Kidney glomerular epithelial cell (primary cell): ENCODE measurements around the gene SEBOX.

ENCODE experiments used
- DNase-seq: peaks from one replicate; lab custom pipeline; 2025; lab: John Stamatoyannopoulos, UW

The SEBOX gene

DNA sequence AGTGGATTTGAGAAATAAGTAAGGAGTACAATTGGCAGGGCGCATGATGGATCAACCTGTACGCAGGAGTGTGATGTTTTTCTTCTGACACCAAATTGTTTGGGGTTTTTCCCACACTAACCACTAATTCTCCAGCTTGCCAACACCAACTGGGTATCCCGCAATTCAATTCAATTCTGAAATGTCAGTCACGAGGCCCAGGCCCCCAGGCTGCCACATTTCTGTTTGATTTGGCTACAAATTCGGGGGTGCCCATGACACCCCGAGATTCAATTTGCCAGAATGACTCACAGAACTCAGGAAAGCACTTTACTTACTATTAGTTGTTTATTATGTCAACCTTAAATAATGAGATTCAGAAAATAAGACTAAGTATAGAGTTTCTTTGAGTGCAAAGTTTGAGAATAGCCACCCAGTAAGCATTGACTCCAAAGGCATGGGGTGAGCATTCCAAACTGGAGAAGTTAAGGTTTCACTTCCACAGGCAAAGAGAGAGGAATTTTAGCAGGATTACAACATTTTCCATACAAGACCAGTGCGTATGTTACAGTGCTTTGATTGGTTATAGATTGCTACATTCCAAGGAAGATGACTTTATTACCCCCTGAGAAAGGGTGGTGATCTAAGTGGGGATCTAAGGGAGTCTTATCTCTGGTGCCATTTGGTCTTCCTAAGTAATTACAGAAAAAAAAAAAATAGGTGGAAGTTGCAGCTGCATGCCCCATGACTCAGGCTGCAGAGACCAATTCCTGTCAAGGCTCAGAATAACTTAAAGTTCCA lies 29.5 kb upstream of the SEBOX start:
- DNase-seq: no peak

DNA sequence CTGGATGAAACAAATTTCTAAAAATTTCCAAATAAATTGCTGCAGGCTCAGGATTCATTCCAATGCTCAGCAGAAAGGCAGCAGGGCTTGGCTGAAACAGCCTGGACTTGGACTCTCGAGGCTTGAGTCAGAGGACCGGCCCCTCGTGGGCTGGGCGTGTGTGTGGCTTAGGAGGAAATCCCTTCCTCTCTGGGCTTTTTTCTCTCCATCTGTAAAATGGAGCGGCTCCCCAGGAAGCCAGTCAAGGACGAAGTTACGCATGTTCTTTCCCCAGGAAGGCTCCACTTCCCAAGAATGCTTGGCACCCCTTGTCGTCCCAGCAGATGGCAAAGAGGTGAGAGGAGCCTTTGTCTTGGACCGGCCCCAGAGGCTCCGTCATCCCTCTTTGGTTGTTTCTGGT lies 27.5 kb upstream of the SEBOX start:
- no peak for DNase-seq

DNA sequence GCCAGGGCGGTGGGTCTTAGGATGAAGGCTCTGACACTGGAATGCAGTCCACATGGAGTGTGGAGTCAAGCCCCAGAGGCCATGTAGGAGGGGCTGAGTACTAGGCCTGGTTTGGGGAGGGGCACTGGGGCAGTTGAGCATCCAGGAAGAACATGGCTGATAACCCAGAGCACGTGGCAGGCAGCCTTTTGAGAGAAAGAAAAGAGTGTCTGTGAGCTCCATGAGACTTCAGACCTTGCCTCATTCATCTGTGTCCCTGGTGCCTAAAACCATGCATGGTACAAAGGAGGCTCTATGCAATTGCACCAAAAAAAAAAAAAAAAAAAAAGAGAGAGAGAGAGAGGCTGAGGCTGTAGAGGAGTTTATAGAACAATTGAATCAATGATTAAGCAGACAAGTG lies 26.4 kb upstream of the SEBOX start:
- no peak for DNase-seq

DNA sequence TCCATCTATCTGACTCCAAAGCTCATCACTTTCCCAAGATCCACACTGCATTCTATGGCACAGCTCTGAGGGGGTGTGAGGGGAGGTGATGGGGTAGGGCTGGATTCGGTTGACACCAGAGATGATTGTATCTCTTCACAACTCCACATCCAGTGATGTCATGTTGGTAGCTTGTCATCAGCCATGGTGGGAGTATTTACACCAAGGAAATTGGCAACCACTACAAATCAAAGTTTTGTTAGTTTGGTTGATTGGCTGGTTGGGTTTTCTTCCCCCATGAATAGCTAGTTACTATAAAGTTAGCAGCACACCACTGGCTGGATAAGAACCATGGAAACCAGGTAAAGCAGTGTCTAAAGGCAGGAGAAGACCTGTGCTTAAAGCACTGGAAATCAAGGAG lies 26.0 kb upstream of the SEBOX start:
- no peak for DNase-seq

DNA sequence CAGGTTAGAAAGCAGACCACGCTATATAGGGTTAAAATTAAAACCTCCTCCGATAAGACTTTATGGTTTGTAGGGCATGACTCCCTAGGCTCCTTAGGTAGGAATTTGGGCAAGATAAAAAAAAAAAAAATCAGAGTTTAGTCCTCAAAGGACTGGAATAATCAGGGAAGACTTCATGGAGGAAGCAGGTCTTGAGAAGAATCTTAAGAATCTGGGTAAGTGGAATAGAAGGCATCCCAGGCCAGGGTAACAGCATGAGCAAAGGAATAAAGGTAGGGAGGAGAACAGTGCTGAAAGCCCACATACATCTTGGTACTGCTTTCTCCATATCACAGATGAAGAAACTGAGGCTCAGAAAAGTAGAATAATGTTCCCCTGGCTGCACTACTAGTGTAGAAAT lies 25.6 kb upstream of the SEBOX start:
- no peak for DNase-seq

DNA sequence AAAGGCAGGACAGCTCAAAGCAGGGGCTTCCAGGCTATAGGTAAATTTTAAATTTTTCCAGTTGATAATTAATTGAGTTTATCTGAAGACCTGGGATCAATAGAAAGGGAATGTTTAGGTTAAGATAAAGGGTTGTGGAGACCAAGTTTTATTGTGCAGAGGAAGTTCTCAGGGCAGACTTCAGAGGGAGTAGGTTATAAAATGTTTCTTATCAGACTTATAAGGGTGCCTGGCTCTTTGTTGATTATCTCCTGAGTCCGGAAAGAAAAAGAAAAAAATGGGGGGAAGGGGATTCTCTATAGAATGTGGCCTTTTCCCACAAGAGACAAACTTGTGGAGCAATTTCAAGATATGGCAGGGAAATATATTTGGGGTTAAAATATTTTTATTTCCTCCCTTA lies 25.1 kb upstream of the SEBOX start:
- no peak for DNase-seq

DNA sequence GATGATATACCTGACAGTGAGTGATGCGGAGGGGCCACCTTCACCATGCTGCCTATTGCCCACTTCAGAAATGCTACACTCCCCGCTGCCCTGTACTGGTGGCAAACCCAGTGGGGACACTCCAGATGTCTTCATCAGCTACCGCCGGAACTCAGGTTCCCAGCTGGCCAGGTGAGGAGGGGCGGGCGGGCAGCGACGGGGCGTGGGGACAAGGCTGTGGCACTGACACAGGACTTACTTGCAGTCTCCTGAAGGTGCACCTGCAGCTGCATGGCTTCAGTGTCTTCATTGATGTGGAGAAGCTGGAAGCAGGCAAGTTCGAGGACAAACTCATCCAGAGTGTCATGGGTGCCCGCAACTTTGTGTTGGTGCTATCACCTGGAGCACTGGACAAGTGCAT lies 23.1 kb upstream of the SEBOX start:
- DNase-seq: no peak

DNA sequence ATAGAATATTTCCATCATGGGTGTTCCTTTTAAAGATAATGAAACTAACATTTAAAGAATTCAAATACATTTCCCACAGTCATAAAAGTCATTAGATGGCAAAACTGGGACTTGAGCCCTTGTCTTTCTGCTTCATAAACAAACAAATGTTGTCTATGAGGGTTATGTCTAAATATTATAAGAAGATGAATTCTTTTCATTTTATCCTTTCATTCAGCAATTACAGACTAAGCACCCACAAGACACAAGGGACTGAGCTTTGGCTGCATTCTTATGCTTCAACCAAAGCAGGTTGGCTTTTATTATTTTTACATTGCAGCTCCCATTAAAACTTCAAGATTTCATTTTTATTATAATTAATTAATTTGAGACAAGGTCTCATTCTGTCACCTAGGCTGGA lies 21.4 kb upstream of the SEBOX start:
- no peak for DNase-seq

DNA sequence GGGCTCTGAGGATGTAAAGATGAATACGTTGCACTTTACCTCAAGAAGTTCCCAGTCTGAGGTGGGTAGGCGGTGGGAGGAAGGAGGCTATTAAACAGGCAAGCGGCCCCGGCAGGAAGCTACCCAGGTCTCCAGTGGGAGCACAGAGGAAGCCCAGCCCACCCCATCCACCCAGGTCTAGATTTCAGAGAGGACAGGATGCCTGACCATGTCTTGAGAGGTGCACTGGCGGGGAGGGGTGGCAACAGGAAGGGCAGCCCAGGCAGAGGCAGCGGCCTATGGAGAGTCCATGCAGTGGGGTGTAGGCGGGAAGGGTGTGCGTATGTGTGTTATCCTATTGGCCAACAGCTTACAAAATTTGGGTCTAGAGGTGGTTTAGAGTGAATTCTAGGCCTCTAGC lies 20.4 kb upstream of the SEBOX start:
- DNase-seq: no peak

DNA sequence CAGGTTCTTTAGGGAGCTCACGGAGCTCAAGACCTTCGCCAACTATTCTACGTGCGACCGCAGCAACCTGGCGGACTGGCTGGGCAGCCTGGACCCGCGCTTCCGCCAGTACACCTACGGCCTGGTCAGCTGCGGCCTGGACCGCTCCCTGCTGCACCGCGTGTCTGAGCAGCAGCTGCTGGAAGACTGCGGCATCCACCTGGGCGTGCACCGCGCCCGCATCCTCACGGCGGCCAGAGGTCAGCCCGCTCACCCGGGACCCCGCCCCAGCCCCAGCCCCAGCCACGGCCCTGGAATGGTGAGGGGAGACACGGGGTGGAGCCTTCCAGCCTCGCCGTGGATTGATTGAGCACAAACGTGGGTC lies 20.0 kb upstream of the SEBOX start:
- no peak for DNase-seq

DNA sequence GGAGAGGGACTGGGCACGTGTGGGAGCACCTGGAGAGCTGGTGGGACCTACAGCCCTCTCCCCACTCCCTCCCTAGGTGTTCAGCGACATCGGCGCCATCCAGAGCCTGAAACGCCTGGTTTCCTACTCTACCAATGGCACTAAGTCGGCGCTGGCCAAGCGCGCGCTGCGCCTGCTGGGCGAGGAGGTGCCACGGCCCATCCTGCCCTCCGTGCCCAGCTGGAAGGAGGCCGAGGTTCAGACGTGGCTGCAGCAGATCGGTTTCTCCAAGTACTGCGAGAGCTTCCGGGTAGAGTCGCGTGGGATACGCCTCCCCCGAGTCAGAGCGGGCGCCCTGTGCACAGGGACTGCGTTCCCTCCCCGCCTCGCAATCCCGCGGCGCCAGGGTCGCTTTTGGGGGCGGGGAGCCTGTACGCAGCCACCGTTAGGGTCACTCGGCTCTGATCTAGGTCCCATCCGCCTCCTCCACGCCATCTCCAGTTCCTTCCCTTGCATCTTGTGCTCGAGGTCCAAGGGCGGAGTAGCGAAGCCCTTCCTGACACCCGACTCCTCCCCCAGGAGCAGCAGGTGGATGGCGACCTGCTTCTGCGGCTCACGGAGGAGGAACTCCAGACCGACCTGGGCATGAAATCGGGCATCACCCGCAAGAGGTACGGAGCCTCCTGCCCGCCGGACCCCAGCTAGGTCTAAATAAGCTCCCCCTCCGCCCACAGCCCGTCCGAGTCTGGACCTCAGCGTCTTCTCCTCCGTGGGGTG lies 19.5 kb upstream of the SEBOX start:
- peak; percentile 37 for DNase-seq

DNA sequence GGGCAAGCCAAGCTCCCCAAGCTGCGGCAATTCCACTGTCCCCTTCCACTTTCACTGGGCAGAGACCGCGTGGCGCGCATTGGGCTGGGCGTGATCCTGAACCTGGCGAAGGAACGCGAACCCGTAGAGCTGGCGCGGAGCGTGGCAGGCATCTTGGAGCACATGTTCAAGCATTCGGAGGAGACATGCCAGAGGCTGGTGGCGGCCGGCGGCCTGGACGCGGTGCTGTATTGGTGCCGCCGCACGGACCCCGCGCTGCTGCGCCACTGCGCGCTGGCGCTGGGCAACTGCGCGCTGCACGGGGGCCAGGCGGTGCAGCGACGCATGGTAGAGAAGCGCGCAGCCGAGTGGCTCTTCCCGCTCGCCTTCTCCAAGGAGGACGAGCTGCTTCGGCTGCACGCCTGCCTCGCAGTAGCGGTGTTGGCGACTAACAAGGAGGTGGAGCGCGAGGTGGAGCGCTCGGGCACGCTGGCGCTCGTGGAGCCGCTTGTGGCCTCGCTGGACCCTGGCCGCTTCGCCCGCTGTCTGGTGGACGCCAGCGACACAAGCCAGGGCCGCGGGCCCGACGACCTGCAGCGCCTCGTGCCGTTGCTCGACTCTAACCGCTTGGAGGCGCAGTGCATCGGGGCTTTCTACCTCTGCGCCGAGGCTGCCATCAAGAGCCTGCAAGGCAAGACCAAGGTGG lies 16.3 kb upstream of the SEBOX start:
- no peak for DNase-seq

DNA sequence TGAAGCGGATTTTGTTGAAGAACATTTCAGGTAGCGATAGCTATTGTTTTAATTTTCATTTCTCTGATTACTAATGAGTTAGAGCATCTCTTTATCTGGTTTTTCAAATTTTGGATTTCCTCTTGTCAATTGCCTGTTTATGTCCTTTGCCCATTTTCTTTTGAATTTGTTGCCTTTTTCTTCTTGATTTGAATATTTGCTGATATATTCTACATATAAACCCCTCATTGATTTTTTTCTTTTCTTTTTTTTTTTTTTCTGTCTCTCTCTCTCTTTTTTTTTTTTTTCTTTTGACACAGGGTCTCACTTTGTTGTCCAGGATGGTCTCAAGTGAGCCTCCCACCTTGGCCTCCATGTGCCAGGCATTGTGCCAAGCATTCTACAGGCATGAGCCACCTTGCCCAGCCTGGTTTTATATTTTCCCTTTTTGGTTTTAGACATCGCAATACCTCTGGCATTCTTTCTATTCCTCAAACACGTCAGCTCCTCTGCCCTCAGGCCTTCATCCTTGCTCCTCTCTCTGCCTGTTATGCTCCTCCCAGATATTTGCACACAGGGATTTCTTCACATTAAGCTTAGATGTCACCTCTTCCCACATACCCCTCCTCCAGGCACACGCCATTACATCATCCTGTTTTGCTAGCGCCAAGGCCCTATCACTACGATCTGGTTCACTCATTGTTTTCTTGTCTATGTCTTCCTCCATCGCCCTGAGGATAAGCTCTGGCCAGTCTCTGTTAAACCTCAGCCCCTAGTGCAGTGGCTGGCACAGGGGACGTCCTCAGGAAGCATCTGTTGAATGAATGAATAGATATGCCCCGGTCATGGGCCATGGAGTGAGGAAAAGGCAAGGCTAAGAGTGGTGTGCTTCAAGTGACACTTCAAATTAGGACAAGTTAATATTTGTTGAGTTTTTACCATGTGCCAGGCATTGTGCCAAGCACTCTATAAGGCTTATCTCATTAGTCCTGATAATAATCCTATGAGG lies 15.1 kb upstream of the SEBOX start:
- no peak for DNase-seq

DNA sequence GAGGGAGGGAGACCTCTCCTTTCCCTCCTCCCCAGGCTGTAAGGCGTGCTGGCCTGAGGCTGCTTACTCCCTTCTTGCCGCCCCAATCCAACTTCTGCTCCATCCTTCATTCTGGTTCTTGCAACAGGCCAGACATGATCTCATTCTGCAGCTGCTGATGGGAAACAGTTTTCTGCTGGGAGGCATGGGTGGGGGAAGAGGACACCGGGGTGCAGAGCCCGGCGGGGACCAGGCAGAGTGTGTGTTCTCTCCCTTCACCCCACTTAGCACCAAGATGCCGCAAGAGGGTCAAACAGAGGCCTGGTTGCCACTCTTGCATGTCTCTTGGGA lies 7.9 kb upstream of the SEBOX start:
- DNase-seq: no peak

DNA sequence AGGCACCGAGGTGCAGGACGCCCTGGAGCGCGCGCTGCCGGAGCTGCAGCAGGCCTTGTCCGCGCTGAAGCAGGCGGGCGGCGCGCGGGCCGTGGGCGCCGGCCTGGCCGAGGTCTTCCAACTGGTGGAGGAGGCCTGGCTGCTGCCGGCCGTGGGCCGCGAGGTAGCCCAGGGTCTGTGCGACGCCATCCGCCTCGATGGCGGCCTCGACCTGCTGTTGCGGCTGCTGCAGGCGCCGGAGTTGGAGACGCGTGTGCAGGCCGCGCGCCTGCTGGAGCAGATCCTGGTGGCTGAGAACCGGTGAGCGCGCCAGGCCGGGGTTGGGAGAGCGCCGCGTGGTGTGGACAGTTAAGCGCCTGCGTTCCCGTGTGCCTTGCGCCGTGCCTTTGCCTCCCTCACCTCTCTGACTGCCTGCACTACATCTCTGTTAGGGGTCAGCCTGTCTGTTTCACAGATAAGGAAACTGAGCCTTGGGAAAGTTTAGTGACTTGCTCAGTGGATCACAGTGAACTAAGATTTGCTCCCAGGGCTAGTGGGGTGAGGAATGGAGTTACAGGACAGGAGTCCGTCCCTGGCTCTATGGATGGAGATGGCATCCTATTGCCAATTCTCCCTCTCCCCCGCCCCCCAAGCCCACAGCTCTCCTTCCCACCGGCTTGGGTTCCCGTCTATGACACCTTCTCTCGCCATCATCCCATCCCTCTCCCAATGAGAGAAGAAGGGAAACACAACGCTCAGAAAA lies 7.4 kb upstream of the SEBOX start:
- no peak for DNase-seq

DNA sequence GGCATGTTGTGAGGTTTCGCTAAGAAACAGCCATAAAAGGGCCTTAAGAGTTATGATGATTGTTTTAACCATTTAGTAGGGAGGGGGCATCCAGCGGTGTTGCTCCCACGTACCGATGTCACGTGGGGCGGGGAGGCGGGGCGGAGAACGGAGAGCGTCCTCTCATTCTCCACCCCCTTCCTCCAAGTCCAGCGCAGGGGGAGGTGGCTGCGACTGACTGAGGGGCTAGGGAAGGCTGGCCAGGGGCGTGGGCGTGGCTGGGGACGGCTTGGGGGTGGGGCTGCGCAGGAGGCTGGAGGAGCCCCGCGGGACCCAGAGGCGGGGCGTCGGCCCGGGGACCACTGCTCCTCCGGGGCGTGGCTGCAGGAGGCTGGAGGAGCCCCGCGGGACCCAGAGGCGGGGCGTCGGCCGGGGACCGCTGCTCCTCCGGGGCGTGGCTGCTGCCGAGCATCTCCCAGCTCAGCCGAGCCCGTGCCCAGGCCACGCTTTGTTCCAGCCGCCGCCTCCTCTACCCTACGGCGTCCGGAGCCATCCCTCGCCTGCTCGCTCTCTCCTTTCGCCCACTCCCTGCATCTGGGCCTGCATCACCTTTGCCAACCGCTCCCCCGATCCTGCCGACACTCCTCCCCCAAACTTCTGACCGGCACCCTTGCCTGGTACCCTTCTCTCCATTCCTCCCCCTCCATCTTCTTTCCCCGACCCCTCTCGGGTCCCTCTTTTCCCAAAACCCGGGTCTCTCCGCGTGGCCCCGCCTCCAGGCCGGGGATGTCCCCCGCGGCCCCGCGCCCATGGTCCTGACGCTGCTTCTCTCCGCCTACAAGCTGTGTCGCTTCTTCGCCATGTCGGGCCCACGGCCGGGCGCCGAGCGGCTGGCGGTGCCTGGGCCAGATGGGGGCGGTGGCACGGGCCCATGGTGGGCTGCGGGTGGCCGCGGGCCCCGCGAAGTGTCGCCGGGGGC lies 6.5 kb upstream of the SEBOX start, which contains the start of gene SARM1:
Gene SARM1, plus strand, starts transcription at position 450 of the 958 bp plus-strand sequence. Its CDS starts 339 bp downstream, at position 789.
- peak; percentile 37 for DNase-seq

DNA sequence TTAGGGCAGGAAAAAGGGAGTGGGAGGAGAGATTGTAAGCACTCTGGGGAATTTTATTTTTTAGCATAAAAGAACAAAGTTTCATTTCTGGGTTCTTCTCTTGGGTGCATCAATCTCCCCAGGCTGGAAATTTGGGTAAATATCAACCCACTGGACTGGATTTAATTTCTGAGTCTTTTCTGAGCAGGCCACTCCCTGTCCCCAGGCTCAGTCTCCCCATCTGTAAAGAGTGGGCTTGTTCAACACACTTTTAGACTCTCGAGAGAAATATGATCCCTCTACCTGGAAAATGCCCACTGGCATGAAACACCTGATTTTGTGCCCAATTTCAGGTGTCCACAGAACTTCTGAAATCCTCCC lies 5.7 kb upstream of the SEBOX start:
- DNase-seq: no peak

DNA sequence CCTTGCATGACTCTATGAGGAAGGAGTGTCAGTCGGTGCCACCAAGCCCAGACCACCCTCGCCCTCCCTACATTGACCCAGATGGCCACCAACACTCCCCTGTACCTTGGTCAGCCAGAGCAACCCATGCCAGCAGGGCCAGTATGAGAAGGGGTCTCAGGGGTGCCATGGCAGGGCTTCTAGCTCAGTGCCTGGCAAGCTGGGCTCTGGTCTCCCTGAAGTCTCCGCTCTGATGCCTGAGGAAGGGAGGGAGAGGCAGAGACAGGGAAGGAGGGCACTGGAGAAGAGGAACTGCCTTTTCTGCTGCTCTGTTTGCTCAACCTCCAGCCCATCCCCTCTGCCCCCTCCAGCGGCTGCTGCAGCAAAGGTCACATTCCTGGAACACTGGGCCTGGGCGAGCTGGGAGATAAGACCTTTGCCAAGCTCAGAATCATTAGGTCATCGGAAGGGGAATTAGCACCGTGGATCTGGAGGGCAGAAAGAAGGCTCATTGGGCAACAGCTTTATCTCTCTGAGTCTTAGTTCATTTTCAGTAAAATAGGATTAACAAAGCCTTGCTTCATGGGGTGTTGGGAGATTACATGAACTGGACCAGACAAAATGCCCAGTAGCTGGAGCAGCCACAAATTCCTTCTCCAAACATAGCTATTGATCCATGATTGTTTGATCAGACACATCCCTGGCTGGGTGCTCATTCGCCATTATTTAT lies 5.2 kb upstream of the SEBOX start, which contains the start of gene VTN:
Gene VTN, minus strand, starts transcription at position 273 of the 709 bp plus-strand sequence. Its CDS starts 104 bp downstream, at position 169.
- DNase-seq: peak; percentile 2

DNA sequence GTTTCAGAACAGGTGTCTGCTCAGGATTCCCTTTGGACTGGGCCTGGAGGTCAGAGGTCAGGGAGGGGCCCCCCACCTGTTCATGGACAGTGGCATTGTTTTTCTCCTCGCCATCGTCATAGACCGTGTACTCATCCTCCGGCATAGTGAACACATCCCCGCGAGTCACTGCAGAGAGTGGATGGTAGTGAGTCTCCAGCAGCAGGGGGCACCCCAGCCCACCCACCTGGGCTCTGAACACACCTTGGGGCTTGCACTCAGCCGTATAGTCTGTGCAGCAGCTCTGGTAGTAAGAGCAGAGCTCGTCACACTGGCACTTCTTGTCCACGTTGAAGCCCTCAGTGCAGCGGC lies 4.7 kb upstream of the SEBOX start:
- DNase-seq: no peak
